COLO668 (cell line): ENCODE data around the gene RYR2.
"Not testable (repeated sequence)": the region's sequence is repeated elsewhere in the genome, so short reads cannot be mapped to it uniquely, and the experiment has no call there.

Source experiments
- DNase-seq: peaks from one replicate; lab custom pipeline; 2025; ENCODE audit not compliant: unreplicated experiment; lab: John Stamatoyannopoulos, UW

RYR2 gene

GRCh38 chr1:237528545-237528944, 486.6 kb downstream of the RYR2 start:
- no peak for DNase-seq

GRCh38 chr1:237539055-237539454, 497.1 kb downstream of the RYR2 start:
- no peak for DNase-seq

GRCh38 chr1:237542525-237543418, 500.8 kb downstream of the RYR2 start:
- no peak for DNase-seq

DNA sequence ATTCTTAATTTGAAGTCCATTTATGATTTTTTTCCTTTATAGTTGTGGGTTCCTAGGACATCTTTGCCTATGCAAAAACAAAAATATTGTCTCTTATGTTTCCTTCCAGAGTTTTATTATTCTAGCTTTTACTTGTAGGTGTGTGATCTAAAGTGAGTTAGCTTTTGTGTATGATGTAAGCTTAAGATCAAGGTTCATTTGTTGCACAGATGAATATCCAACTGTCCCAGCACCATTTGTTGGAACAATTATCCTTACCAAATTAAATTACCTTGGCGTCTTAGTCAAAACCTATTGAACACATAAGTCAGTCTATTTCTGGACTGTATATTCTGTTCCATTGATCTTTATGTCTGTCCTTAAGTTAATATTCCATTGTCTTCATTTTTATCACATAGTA, 511.1 kb downstream of the RYR2 start:
- no peak for DNase-seq

GRCh38 chr1:237556911-237557310, 514.9 kb downstream of the RYR2 start:
- DNase-seq = no peak

- no peak for DNase-seq
These were observed 520.3 kb downstream of the RYR2 start for GRCh38 chr1:237562242-237562823.

DNA sequence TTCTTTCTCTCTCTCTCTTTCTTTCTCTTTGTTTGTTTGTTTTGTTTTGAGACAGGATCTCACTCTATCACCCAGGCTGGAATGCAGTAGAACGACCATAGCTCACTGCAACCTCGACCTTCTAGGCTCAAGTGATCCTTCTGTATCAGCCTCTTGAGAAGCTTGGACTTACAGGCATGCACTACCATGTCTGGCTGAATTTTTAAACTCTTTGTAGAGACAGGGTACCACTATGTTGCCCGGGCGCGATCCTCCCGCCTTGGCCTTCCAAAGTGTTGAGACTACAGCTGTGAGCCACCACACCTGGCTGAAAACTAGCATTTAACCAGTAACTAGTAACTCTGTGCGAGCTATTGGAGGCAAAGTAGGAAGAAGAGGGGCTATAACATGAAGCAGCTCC, 523.3 kb downstream of the RYR2 start:
- DNase-seq = no peak

- no peak for DNase-seq
These were observed 524.6 kb downstream of the RYR2 start for GRCh38 chr1:237566581-237566980.

DNA sequence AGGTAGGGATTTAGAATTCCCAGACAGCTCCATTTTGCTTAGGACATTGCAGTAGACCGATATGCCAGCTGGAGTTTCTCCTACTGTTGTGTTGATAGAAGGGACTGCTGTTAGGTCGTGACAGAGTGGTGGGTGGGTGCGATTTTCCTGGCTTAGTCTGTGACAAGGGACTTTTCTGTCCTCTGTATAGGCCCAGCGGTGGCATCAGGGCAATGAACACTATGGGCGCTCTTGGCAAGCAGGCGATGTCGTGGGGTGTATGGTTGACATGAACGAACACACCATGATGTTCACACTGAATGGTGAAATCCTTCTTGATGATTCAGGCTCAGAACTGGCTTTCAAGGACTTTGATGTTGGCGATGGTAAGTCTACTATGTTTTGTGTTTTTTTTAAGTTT, 527.0 kb downstream of the RYR2 start:
- no peak for DNase-seq

GRCh38 chr1:237570530-237570929, 528.5 kb downstream of the RYR2 start:
- DNase-seq = no peak

- no peak for DNase-seq
These were observed 532.6 kb downstream of the RYR2 start for GRCh38 chr1:237574536-237574935.

- no peak for DNase-seq
These were observed 536.6 kb downstream of the RYR2 start for GRCh38 chr1:237578540-237578939.

GRCh38 chr1:237580726-237581125, 538.7 kb downstream of the RYR2 start:
- DNase-seq = no peak

- no peak for DNase-seq
These were observed 541.3 kb downstream of the RYR2 start for GRCh38 chr1:237583270-237583669.

GRCh38 chr1:237583756-237584155, 541.8 kb downstream of the RYR2 start:
- no peak for DNase-seq

DNA sequence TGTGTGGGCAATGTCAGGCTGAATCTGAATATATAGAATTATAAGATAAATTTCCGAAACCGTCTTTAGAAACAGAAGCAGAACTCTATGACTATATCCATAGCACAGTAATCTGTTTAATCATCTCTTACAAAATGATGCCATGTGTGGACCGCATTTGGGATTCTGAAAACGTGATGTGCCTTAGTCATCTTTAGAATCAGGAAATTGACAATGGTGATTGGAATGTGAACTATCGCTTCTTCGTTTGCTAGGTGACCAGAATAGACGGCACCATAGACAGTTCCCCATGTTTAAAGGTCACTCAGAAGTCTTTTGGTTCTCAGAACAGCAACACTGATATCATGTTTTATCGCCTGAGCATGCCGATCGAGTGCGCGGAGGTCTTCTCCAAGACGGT, 548.4 kb downstream of the RYR2 start:
- no peak for DNase-seq

GRCh38 chr1:237591353-237591752, 549.4 kb downstream of the RYR2 start:
- DNase-seq = no peak

DNA sequence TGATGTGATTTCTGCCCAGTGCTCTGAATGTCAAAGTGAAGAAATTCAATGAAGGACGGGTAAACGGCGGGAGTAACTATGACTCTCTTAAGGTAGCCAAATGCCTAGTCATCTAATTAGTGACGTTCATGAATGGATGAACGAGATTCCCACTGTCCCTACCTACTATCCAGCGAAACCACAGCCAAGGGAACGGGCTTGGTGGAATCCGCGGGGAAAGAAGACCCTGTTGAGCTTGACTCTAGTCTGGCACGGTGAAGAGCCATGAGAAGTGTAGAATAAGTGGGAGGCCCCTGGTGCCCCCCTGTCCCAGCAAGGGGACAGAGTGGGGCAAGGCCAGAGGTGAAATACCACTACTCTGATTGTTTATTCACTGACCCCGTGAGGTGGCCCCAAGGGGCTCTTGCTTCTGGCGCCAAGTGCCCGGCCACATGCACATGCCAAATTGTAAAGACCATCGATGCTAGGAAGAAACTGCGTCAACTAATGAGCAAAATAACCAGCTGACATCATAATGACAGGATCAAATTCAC, 561.1 kb downstream of the RYR2 start:
- not testable (repeated sequence) for DNase-seq

- no peak for DNase-seq
These were observed 566.4 kb downstream of the RYR2 start for GRCh38 chr1:237608433-237608832.

GRCh38 chr1:237610157-237610556, 568.2 kb downstream of the RYR2 start:
- no peak for DNase-seq

DNA sequence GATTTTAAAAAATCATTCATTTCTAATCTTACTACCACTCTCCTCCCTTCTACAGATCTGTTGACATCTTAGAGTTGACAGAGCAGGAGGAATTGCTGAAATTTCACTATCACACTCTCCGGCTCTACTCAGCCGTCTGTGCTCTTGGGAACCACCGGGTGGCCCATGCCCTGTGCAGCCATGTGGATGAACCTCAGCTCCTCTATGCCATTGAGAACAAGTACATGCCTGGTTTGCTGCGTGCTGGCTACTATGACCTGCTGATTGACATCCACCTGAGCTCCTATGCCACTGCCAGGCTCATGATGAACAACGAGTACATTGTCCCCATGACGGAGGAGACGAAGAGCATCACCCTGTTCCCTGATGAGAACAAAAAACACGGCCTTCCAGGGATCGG, 572.0 kb downstream of the RYR2 start:
- no peak for DNase-seq

DNA sequence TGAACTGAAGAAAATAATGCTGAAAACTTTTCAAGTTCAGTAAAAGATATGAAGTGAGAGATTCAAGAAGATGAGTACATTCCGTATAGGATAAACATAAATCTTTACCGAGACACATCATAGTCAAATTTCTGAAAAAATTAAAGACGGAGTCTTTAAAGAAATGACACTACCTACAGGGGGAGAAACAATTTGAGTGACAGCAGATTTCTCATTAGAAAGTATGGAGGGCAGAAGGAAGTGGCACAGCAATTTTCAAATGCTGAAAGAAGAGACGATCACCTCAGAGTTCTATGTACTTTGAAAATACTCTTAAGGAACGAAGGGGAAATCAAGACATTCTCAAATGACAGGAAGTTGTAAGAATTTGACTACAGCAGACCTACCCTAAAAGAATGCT, 577.6 kb downstream of the RYR2 start:
- no peak for DNase-seq
